ENCODE data around the gene PRKN. TPM values are rescaled to one million over a fixed set of nuclear protein-coding genes. Genes with fewer than 3 reads are reported as not detected.
A peak's percentile ranks its signal among the peaks of the same experiment; 100 is the strongest.

The PRKN gene
- total RNA-seq, 2 donors from 2014 or later = 3.3 to 4.8 TPM

GRCh38 chr6:162539321-162539720 lies 188.2 kb downstream of the PRKN start:
- Histone ChIP-seq H3K27me3 (ENCODE audit: control insufficient read depth, insufficient read depth, low read length, poor library complexity, severe bottlenecking) (no peaks in the 10 kb centered on the region), H3K4me3 (ENCODE audit: low read length) (no peak overlapping the region), H3K4me1 (ENCODE audit: control insufficient read depth, insufficient read depth, low read length) (no peaks in the 10 kb centered on the region), H3K9ac (ENCODE audit: extremely low read depth, low read length, poor library complexity, severe bottlenecking) (no peak overlapping the region), H3K9me3 (ENCODE audit: control insufficient read depth, low read length) (no peaks in the 10 kb centered on the region), H3K36me3 (ENCODE audit: control insufficient read depth, insufficient read depth, low read length) (no peaks in the 10 kb centered on the region), H3K27ac (ENCODE audit: low read depth, low read length) (no peak overlapping the region)
- no peak for TF ChIP-seq CTCF (conservative IDR thresholded peaks at IDR 0.05)
- DNase-seq = no peak
- peaks cover 4% of the 10 kb centered on the region for H3K4me1 Mint-ChIP-seq
- no peaks in the 10 kb centered on the region for H3K9me3 Mint-ChIP-seq
- H3K36me3 Mint-ChIP-seq (ENCODE audit: low read depth) = no peaks in the 10 kb centered on the region
- no peak overlapping the region for H3K27ac Mint-ChIP-seq
- H3K27me3 Mint-ChIP-seq (ENCODE audit: insufficient read depth) = no peaks in the 10 kb centered on the region
- H3K4me3 Mint-ChIP-seq = no peak overlapping the region
- 91 to 100% methylated on average over 2 to 3 of the region's 3 CpGs for WGBS, 2 experiments (ENCODE audit: insufficient coverage in 1 of 2, insufficient read length in 1 of 2)

DNA sequence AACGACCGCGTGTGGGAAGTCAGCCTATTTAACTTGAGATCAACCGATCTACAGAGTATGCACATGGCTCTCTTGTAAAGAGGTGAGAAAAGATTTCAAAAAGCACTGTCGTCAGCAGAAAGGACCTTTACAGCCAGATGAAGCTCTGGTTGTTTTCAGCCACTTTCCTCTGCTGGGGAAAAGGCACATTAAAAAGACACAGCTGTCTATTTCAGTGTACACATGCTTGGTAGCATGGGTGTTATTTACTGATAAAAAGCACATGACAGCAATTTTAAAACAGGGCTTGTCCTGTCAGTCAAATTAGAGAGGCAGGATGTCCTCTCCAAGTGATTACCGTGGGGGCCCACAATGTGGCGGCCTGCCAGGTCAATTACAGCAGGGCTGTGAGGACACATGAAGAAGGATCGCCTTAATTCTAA lies 188.9 kb downstream of the PRKN start:
- Mint-ChIP-seq H3K4me1 (peaks cover 4% of the 10 kb centered on the region), H3K4me3 (no peak overlapping the region), H3K27me3 (ENCODE audit: insufficient read depth) (no peaks in the 10 kb centered on the region), H3K27ac (no peak overlapping the region), H3K36me3 (ENCODE audit: low read depth) (no peaks in the 10 kb centered on the region), H3K9me3 (no peaks in the 10 kb centered on the region)
- peak overlapping the region; percentile 47 for H3K27ac ChIP-seq (ENCODE audit: low read depth, low read length)
- no peak for DNase-seq
- no peak for TF ChIP-seq CTCF (conservative IDR thresholded peaks at IDR 0.05)
- H3K4me3 ChIP-seq (ENCODE audit: low read length) = no peak overlapping the region
- no peaks in the 10 kb centered on the region for H3K27me3 ChIP-seq (ENCODE audit: control insufficient read depth, insufficient read depth, low read length, poor library complexity, severe bottlenecking)
- H3K4me1 ChIP-seq (ENCODE audit: control insufficient read depth, insufficient read depth, low read length) = no peaks in the 10 kb centered on the region
- WGBS, 2 experiments (ENCODE audit: insufficient coverage in 1 of 2, insufficient read length in 1 of 2) = 88 to 97% methylated on average over 5 to 8 of the region's 8 CpGs
- no peak overlapping the region for H3K9ac ChIP-seq (ENCODE audit: extremely low read depth, low read length, poor library complexity, severe bottlenecking)
- no peaks in the 10 kb centered on the region for H3K36me3 ChIP-seq (ENCODE audit: control insufficient read depth, insufficient read depth, low read length)
- H3K9me3 ChIP-seq (ENCODE audit: control insufficient read depth, low read length) = no peaks in the 10 kb centered on the region

DNA sequence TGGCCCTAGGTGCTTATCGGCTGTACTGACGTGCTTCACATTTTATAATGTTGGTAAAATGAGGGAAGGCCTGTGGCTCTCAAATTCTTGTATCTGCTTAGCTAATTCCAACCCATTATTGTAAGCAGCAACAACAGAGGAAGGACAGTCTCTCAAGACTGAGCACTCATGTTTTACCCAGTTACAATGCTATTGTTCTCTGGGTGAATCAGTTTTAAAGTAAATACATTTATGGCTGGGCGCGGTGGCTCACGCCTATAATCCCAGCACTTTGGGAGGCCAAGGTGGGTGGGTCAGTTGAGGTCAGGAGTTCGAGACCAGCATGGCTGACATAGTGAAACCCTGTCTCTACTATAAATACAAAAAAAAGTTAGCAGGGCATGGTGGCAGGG lies 194.6 kb downstream of the PRKN start:
- no peak overlapping the region for H3K4me3 ChIP-seq (ENCODE audit: low read length)
- whole genome bisulfite sequencing, 2 experiments (ENCODE audit: insufficient coverage in 1 of 2, insufficient read length in 1 of 2) = 92% methylated on average over 6 of the region's 6 CpGs; no CpG with 5 or more reads in 1 of the 2 experiments
- H3K9me3 ChIP-seq (ENCODE audit: control insufficient read depth, low read length) = no peaks in the 10 kb centered on the region

More for the DNA sequence above, 194.6 kb downstream of the PRKN start:
- H3K9me3 Mint-ChIP-seq = no peaks in the 10 kb centered on the region
- Histone ChIP-seq H3K9ac (ENCODE audit: extremely low read depth, low read length, poor library complexity, severe bottlenecking) (no peak overlapping the region), H3K4me1 (ENCODE audit: control insufficient read depth, insufficient read depth, low read length) (no peaks in the 10 kb centered on the region), H3K36me3 (ENCODE audit: control insufficient read depth, insufficient read depth, low read length) (no peaks in the 10 kb centered on the region), H3K27ac (ENCODE audit: low read depth, low read length) (no peak overlapping the region), H3K27me3 (ENCODE audit: control insufficient read depth, insufficient read depth, low read length, poor library complexity, severe bottlenecking) (no peaks in the 10 kb centered on the region)
- no peak overlapping the region for H3K27ac Mint-ChIP-seq
- no peak overlapping the region for H3K4me3 Mint-ChIP-seq
- H3K27me3 Mint-ChIP-seq (ENCODE audit: insufficient read depth) = no peaks in the 10 kb centered on the region
- H3K36me3 Mint-ChIP-seq (ENCODE audit: low read depth) = no peaks in the 10 kb centered on the region
- DNase-seq = no peak
- no peak for TF ChIP-seq CTCF (conservative IDR thresholded peaks at IDR 0.05)
- H3K4me1 Mint-ChIP-seq = peaks cover 2% of the 10 kb centered on the region

Data from endodermal cell (in vitro differentiated cells).